HS-27A (cell line): ENCODE data around the gene SASH3.

Experiments used
- DNase-seq: peaks from one replicate; pipeline ENCODE4 v3.0.0-alpha.2; 2012; ENCODE audit warnings: low read depth, missing footprints

The SASH3 gene

GRCh38 chrX:129760155-129760554 lies 19.6 kb upstream of the SASH3 start:
- no peak for DNase-seq

GRCh38 chrX:129760981-129761380 lies 18.8 kb upstream of the SASH3 start:
- DNase-seq, result no peak

- DNase-seq, result no peak
Measured at GRCh38 chrX:129761596-129761995, 18.2 kb upstream of the SASH3 start.

GRCh38 chrX:129762448-129762847 lies 17.3 kb upstream of the SASH3 start:
- DNase-seq, result no peak

- DNase-seq, result no peak
Measured at GRCh38 chrX:129763666-129764065, 16.1 kb upstream of the SASH3 start.

GRCh38 chrX:129768186-129768585 lies 11.6 kb upstream of the SASH3 start:
- no peak for DNase-seq

GRCh38 chrX:129768586-129769466 lies 10.9 kb upstream of the SASH3 start:
- peak; percentile 17 for DNase-seq

GRCh38 chrX:129769467-129770154 lies 10.1 kb upstream of the SASH3 start:
- DNase-seq, result no peak

GRCh38 chrX:129771266-129771995 lies 8.3 kb upstream of the SASH3 start:
- DNase-seq, result no peak

- no peak for DNase-seq
Measured at GRCh38 chrX:129772796-129773431, 6.8 kb upstream of the SASH3 start.

- DNase-seq, result no peak
Measured at GRCh38 chrX:129773649-129774458, 5.9 kb upstream of the SASH3 start.

GRCh38 chrX:129777218-129778030 lies 2.3 kb upstream of the SASH3 start:
- no peak for DNase-seq

- DNase-seq, result no peak
Measured at GRCh38 chrX:129779086-129779672, 570 bp upstream of the SASH3 start.

GRCh38 chrX:129780441-129781105 lies 824 bp downstream of the SASH3 start:
- DNase-seq, result no peak

- no peak for DNase-seq
Measured at GRCh38 chrX:129781134-129781672, 1.5 kb downstream of the SASH3 start.

- DNase-seq, result no peak
Measured at GRCh38 chrX:129781680-129782495, 2.1 kb downstream of the SASH3 start.

- no peak for DNase-seq
Measured at GRCh38 chrX:129782706-129783105, 3.0 kb downstream of the SASH3 start.

GRCh38 chrX:129783291-129783713 lies 3.6 kb downstream of the SASH3 start:
- no peak for DNase-seq
